ENCODE measurements around the gene SCN4A.
"Not testable (repeated sequence)": the region's sequence is repeated elsewhere in the genome, so short reads cannot be mapped to it uniquely, and the experiment has no call there.

- TF ChIP-seq, protein P1, sequence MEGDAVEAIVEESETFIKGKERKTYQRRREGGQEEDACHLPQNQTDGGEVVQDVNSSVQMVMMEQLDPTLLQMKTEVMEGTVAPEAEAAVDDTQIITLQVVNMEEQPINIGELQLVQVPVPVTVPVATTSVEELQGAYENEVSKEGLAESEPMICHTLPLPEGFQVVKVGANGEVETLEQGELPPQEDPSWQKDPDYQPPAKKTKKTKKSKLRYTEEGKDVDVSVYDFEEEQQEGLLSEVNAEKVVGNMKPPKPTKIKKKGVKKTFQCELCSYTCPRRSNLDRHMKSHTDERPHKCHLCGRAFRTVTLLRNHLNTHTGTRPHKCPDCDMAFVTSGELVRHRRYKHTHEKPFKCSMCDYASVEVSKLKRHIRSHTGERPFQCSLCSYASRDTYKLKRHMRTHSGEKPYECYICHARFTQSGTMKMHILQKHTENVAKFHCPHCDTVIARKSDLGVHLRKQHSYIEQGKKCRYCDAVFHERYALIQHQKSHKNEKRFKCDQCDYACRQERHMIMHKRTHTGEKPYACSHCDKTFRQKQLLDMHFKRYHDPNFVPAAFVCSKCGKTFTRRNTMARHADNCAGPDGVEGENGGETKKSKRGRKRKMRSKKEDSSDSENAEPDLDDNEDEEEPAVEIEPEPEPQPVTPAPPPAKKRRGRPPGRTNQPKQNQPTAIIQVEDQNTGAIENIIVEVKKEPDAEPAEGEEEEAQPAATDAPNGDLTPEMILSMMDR (IDR thresholded peaks at IDR 0.05) = not testable (repeated sequence)
- not testable (repeated sequence) for TF ChIP-seq POLR2A (IDR thresholded peaks at IDR 0.05; ENCODE audit: low read length); HOXB13 (CRISPR knock-in tag; IDR thresholded peaks at IDR 0.05; ENCODE audit: low read depth); PHF8 (IDR thresholded peaks at IDR 0.05; ENCODE audit: borderline replicate concordance, low read depth); KDM1A (IDR thresholded peaks at IDR 0.05; ENCODE audit: low read depth)
- TF ChIP-seq, protein P2, sequence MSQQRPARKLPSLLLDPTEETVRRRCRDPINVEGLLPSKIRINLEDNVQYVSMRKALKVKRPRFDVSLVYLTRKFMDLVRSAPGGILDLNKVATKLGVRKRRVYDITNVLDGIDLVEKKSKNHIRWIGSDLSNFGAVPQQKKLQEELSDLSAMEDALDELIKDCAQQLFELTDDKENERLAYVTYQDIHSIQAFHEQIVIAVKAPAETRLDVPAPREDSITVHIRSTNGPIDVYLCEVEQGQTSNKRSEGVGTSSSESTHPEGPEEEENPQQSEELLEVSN (IDR thresholded peaks at IDR 0.05; ENCODE audit: borderline replicate concordance, low read depth) = not testable (repeated sequence)
These were observed 34.5 kb upstream of the SCN4A start for GRCh38 chr17:64007089-64007837.
